Measurements from ENCODE around the gene ZSCAN18. TPM values are rescaled to one million over a fixed set of nuclear protein-coding genes. Genes with fewer than 3 reads are reported as not detected.
A peak's percentile ranks its signal among the peaks of the same experiment; 100 is the strongest.

The ZSCAN18 gene
- total RNA-seq, 2 experiments from 2014 or later: 18.8 to 19.1 TPM

DNA sequence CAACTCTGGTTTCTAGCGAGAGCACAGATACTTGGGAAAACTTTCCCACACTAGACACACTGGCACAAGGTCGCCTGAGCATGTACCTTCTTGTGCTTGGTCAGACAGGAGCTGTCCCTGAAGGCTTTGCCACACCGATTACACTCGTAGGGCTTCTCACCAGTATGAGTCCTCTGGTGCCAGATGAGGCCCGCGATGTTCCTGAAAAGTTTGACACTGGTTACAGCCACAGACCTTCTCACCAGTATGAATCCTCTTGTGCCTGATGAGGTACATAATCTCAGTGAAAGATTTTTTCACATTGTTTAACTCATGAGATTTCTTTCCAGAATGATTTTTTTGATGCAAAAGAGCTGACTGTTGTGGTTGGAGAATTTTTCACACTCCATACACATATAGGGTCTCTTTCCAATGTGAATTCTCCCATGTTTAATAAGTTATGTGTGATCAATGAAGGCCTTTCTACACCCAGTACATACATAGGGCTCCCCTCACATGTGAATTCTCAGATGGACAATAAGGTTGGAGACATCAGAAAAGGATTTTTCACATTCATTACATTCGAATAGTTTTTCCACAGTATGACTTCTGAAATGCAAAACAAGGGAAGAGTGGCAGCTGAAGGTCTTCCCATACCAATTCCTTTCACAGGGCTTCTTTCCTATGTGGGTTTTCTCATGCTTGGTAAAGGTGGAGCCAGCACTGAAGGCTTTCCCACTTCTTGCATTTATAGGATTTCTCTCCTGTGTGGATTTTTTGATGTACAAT, 9.9 kb upstream of the ZSCAN18 start:
- H3K4me1 Mint-ChIP-seq (ENCODE audit: low read depth): no peaks in the 10 kb centered on the region
- peaks cover 63% of the 10 kb centered on the region for H3K9me3 Mint-ChIP-seq (ENCODE audit: insufficient read depth)
- no peak overlapping the region for H3K27ac Mint-ChIP-seq
- CTCF ChIA-PET: no interaction called here
- no peak for DNase-seq
- H3K4me3 Mint-ChIP-seq: no peak overlapping the region
- no peak for ATAC-seq
- POLR2A ChIA-PET: no interaction called here
- peaks cover 11% of the 10 kb centered on the region for H3K36me3 Mint-ChIP-seq (ENCODE audit: low read depth)
- no peaks in the 10 kb centered on the region for H3K27me3 Mint-ChIP-seq (ENCODE audit: low read depth)

DNA sequence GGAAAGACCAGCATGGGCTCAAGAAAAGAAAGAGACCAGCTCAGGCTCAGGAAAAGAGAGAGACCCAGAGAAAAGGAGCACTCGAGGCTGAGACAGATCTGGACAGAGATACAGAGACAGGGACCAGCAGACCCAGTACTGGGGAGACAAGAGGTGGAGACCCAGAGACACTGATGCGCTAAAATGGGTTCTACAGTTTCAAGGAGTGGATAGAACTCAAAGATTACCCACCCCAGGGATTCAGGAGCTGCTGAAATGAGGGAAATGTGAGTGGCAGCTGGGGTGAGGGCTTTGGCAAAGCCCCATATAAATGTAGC, 609 bp upstream of the ZSCAN18 start:
- ATAC-seq (no peak), DNase-seq (no peak)
- POLR2A ChIA-PET: interaction anchor here (1.8 kb wide), 1 partner anchor 95 kb away, joined by 5 read pairs; the partner anchor contains the start of gene ZNF606
- H3K27me3 Mint-ChIP-seq (ENCODE audit: low read depth): no peaks in the 10 kb centered on the region
- peaks cover 19% of the 10 kb centered on the region for H3K9me3 Mint-ChIP-seq (ENCODE audit: insufficient read depth)
- CTCF ChIA-PET: interaction anchor here (1.2 kb wide), 1 partner anchor 76 kb away, joined by 4 read pairs; no protein-coding TSS in a partner anchor
- H3K27ac Mint-ChIP-seq: peak overlapping the region; percentile 98
- peaks cover 22% of the 10 kb centered on the region for H3K36me3 Mint-ChIP-seq (ENCODE audit: low read depth)
- peak overlapping the region; percentile 87 for H3K4me3 Mint-ChIP-seq
- H3K4me1 Mint-ChIP-seq (ENCODE audit: low read depth): peaks cover 13% of the 10 kb centered on the region

DNA sequence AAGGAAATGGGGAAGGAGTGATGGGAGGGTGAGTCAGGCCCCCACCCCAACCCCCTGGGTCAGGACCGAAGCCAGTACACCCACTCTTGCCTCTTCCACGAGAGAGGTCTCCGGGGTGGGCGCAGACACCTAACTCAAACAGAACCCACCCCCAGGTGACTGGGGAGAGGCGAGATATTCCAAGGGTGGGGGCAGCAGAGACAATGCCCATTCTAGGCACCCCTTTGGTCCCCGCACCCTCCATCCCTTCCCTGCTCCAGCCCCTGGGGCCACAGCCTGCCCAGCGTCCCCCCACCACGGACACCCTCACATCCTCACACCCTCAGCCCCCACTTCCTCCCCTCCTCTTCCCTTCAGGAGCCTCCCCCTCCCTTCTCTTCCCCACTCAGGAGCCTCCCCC, 682 bp downstream of the ZSCAN18 start:
- H3K27ac Mint-ChIP-seq: peak overlapping the region; percentile 80
- DNase-seq (no peak), ATAC-seq (no peak)
- peak overlapping the region; percentile 61 for H3K4me3 Mint-ChIP-seq
- H3K9me3 Mint-ChIP-seq (ENCODE audit: insufficient read depth): peaks cover 15% of the 10 kb centered on the region
- no peaks in the 10 kb centered on the region for H3K27me3 Mint-ChIP-seq (ENCODE audit: low read depth)
- POLR2A ChIA-PET: no interaction called here
- CTCF ChIA-PET: no interaction called here
- H3K4me1 Mint-ChIP-seq (ENCODE audit: low read depth): peaks cover 13% of the 10 kb centered on the region
- peaks cover 22% of the 10 kb centered on the region for H3K36me3 Mint-ChIP-seq (ENCODE audit: low read depth)

DNA sequence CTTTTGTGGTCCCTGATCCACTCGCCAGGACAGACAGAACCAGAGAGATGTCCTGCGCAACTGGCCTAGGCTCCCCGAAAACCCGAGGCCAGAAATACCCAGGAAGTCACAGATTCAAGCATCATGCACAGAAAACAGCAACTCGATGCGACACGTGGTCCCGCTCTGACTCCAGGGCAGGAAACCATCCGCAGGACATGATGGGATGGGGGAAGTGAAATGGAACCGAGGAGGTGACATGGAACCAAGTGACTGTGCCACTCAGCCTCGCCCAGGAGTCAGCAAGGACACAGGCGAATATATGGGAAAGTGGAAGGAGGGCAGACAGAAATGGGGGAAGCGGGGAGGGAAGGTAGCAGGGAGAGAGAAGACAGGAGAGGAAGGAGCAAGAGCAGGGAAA, 1.1 kb downstream of the ZSCAN18 start:
- Mint-ChIP-seq H3K4me1 (ENCODE audit: low read depth) (peaks cover 13% of the 10 kb centered on the region), H3K27ac (peak overlapping the region; percentile 80), H3K9me3 (ENCODE audit: insufficient read depth) (peaks cover 15% of the 10 kb centered on the region), H3K36me3 (ENCODE audit: low read depth) (peaks cover 23% of the 10 kb centered on the region), H3K27me3 (ENCODE audit: low read depth) (no peaks in the 10 kb centered on the region), H3K4me3 (peak overlapping the region; percentile 61)
- CTCF ChIA-PET: no interaction called here
- POLR2A ChIA-PET: no interaction called here
- ATAC-seq (no peak), DNase-seq (no peak)

DNA sequence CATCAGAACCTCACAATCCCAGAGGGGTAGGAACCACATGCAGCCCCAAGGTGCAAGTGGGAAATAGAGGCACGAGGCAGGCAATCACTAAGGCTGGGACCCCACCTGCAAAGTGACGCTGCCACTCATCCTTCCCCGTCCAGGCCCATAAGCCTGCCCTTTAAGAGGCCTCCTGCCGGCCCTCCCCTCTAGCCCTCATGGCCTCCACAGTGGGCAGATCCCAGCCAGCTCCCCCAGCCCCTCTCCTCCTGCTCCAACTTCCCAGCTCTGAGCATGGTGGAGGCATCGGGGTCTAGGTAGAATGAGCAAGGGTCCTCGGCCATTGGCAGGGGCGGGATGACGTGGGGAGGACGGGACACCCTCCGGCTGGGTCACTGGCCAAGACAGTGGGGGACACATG, 2.7 kb downstream of the ZSCAN18 start:
- ATAC-seq: no peak
- Mint-ChIP-seq H3K27ac (no peak overlapping the region), H3K4me1 (ENCODE audit: low read depth) (peaks cover 13% of the 10 kb centered on the region), H3K9me3 (ENCODE audit: insufficient read depth) (peaks cover 18% of the 10 kb centered on the region), H3K36me3 (ENCODE audit: low read depth) (peaks cover 26% of the 10 kb centered on the region), H3K4me3 (no peak overlapping the region), H3K27me3 (ENCODE audit: low read depth) (no peaks in the 10 kb centered on the region)
- ChIA-PET POLR2A (no interaction called here), CTCF (no interaction called here)
- no peak for DNase-seq

DNA sequence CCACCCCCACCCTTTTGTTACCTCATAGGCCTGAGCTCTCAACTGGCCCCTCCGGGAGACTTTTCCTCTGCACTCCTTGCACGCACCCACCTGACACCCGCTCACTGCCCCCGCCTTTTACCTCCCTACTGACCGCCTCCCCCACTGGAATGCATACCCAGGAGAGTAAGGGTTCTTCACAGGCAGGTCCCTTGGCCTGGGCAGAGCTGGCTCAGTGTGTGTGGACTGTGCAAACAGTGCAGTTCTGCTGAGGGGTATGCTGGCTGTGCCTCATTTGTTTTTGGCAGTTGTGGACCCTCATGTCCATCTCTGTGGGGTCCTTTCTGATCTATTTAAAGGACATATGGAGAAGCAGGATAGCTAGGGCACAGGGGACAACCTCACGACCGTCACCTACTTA, 5.0 kb downstream of the ZSCAN18 start:
- peaks cover 21% of the 10 kb centered on the region for H3K9me3 Mint-ChIP-seq (ENCODE audit: insufficient read depth)
- H3K36me3 Mint-ChIP-seq (ENCODE audit: low read depth): peaks cover 27% of the 10 kb centered on the region
- no peak overlapping the region for H3K4me3 Mint-ChIP-seq
- ChIA-PET POLR2A (interaction anchor here (0.6 to 1.1 kb wide), 2 partner anchors 57 to 658 kb away, joined by 3 to 4 read pairs; partner anchors contain the start of genes ZNF329 and ZNF749), CTCF (no interaction called here)
- no peaks in the 10 kb centered on the region for H3K27me3 Mint-ChIP-seq (ENCODE audit: low read depth)
- ATAC-seq (no peak), DNase-seq (no peak)
- peaks cover 6% of the 10 kb centered on the region for H3K4me1 Mint-ChIP-seq (ENCODE audit: low read depth)
- H3K27ac Mint-ChIP-seq: no peak overlapping the region

DNA sequence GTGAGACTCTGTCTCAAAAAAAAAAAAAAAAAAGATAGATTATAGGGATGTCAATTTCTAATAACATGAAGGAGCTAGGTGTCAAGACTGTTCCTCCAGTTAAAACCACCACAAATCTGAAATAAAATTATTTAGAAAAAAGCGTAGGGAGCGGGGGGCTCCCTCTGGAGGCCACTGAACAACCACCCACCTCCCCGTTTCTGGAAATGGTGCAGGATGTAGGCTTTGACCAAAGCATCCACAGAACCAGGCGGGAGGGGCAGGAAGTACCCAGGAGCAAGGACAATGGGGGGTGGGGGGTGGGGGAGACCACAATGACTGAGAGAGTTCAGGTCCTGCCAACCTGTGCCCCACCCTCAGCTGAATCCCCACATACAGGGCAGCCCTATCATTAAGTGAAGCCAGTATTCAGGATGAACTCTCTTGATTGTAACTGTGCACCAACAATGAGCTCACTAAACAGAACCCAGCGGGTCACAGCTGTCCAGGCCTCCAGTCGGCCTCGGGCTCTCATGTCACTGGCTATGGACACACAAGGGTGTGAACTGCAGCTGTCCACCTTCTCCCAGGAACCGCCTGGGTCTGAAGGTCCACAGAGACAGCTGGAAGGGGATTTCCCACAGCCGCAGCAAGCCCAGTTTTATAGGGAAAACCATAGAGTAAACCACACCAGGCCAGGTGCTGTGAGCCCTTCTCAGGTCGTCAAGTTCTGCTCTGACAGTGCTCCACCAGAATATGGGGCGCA, 6.6 kb downstream of the ZSCAN18 start:
- H3K27me3 Mint-ChIP-seq (ENCODE audit: low read depth): no peaks in the 10 kb centered on the region
- H3K9me3 Mint-ChIP-seq (ENCODE audit: insufficient read depth): peaks cover 24% of the 10 kb centered on the region
- H3K27ac Mint-ChIP-seq: no peak overlapping the region
- no peaks in the 10 kb centered on the region for H3K4me1 Mint-ChIP-seq (ENCODE audit: low read depth)
- DNase-seq (no peak), ATAC-seq (no peak)
- ChIA-PET POLR2A (no interaction called here), CTCF (no interaction called here)
- H3K36me3 Mint-ChIP-seq (ENCODE audit: low read depth): peaks cover 28% of the 10 kb centered on the region
- H3K4me3 Mint-ChIP-seq: no peak overlapping the region

DNA sequence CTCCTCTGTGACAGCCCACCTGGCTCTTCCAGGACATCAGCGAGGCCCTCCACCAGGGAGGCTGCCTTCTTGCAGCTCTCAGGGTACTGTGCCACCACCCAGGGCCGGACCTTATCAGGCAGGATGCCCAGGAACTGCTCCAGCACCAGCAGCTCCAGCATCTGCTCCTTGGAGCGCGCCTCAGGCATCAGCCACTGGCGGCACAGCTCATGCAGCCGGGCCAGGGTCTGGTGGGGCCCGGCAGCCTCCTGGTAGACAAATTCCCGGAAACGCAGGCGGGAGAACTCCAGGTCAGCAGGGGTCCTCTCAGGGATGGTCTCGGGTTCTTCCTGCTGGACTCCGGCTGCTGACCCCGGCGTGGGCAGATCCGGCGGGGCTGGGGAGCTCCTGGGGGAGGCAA, 8.2 kb downstream of the ZSCAN18 start:
- Mint-ChIP-seq H3K4me1 (ENCODE audit: low read depth) (no peaks in the 10 kb centered on the region), H3K9me3 (ENCODE audit: insufficient read depth) (peaks cover 20% of the 10 kb centered on the region), H3K4me3 (no peak overlapping the region), H3K27ac (no peak overlapping the region), H3K27me3 (ENCODE audit: low read depth) (no peaks in the 10 kb centered on the region), H3K36me3 (ENCODE audit: low read depth) (peaks cover 26% of the 10 kb centered on the region)
- DNase-seq (no peak), ATAC-seq (no peak)
- POLR2A ChIA-PET: no interaction called here
- CTCF ChIA-PET: no interaction called here

DNA sequence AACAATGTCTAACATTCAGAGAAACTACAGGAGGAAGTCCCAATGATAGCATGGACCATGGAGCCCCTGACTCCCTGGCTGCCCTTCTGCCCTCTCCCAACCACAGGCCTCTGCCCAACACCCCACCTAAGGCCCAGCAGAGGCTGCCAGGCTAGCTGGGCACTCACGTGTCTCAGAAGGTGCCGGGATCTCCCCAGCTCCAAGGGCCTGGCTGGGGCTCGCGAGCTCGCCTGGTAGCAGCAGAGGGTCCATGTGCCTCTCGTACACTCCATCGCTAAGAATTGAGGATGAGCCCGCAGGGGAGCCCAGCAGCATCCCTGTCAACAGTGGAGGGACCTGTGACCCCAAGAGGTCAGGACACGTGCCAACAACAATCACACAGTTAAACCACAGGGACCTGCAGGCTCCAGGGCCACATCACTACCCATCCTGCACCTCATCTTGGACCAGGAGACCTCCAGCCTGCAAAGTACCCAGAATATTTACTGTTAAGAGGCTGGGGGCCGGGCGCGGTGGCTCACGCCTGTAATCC, 9.4 kb downstream of the ZSCAN18 start:
- no peaks in the 10 kb centered on the region for H3K4me1 Mint-ChIP-seq (ENCODE audit: low read depth)
- ChIA-PET CTCF (no interaction called here), POLR2A (no interaction called here)
- peaks cover 23% of the 10 kb centered on the region for H3K9me3 Mint-ChIP-seq (ENCODE audit: insufficient read depth)
- no peak overlapping the region for H3K4me3 Mint-ChIP-seq
- DNase-seq (no peak), ATAC-seq (no peak)
- peaks cover 28% of the 10 kb centered on the region for H3K36me3 Mint-ChIP-seq (ENCODE audit: low read depth)
- no peak overlapping the region for H3K27ac Mint-ChIP-seq
- no peaks in the 10 kb centered on the region for H3K27me3 Mint-ChIP-seq (ENCODE audit: low read depth)

DNA sequence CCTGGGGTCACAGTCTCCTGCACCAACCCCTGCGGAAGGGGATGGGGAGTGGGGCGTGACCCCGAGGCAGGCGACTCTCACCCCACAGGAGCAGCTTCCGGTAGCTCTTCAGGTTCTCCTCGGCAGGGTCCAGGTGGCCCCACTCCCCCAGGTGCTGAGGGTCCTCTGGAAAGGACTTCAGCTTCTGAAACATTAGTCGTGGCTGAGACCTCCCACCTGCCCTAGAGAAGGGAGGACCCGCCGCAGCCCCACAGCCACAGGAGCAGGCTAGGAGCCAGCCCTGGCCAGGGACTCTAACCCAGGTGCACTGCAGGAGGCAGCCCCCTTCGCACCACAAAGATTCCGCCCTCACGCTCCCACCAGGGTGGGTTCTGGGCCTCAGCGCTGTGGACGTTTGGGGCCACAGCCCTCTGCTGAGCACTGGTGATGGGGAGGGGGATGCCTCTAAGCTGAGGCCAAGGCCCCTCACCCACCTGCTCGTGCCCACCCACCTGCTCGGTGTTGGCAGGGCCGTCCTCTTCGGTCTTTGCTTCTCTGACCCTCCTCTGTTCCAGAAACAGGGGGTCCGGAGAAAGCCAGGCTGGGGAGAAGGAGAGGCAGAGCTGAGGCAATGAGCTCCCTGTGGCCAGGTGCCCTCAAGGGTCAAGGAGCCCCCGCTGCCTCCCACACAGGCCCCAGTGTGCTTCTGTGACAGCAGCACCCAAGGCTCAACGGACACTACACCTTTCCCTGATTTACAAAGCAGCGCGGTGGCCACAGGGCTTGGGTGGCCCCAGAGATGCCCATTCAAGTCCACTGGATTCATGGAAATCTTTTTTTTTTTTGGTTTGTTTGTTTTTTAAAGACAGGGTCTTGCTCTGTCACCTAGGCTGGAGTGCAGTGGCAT, 11.0 kb downstream of the ZSCAN18 start:
- Mint-ChIP-seq H3K9me3 (ENCODE audit: insufficient read depth) (peaks cover 19% of the 10 kb centered on the region), H3K4me1 (ENCODE audit: low read depth) (no peaks in the 10 kb centered on the region), H3K27me3 (ENCODE audit: low read depth) (no peaks in the 10 kb centered on the region), H3K4me3 (no peak overlapping the region), H3K27ac (no peak overlapping the region), H3K36me3 (ENCODE audit: low read depth) (peaks cover 26% of the 10 kb centered on the region)
- no peak for DNase-seq
- no peak for ATAC-seq
- ChIA-PET CTCF (no interaction called here), POLR2A (no interaction called here)

DNA sequence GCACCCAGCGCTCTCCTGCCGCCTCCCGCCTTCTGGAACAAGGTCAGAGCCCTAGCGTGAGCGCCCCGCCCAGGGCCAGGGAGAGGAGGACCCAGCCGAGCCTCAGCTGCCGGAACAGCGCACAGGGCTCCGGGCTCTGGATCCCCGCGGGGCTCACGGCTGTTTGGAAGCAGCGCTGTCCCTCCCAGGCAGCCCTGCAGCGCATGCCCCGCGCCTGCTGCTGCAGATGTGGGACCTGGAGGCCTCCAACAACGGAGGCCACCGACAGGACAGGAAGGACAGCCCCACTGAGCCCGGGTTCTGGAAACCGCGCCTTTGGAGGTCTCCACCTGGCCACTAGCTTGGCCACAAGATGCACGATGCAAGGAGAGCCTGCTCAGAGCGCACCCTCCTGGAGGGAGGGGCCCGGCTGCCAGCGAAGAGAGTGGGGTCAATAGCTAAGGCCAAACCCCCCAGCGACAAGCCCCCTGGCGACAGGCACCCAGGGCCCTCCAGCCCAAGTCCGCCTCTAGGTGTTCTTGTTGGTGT, 12.6 kb downstream of the ZSCAN18 start:
- H3K27ac Mint-ChIP-seq: no peak overlapping the region
- CTCF ChIA-PET: no interaction called here
- H3K27me3 Mint-ChIP-seq (ENCODE audit: low read depth): no peaks in the 10 kb centered on the region
- peaks cover 23% of the 10 kb centered on the region for H3K36me3 Mint-ChIP-seq (ENCODE audit: low read depth)
- POLR2A ChIA-PET: no interaction called here
- H3K9me3 Mint-ChIP-seq (ENCODE audit: insufficient read depth): peaks cover 26% of the 10 kb centered on the region
- H3K4me1 Mint-ChIP-seq (ENCODE audit: low read depth): no peaks in the 10 kb centered on the region
- H3K4me3 Mint-ChIP-seq: no peak overlapping the region
- ATAC-seq (no peak), DNase-seq (no peak)

Measured in activated CD8-positive, alpha-beta T cell treated with anti-CD3 and anti-CD28 coated beads, Interleukin-2, amount 10 ng/mL, durations not matched to agents 7 days and 5 days (primary cell).